Keratinocyte (primary cell): ENCODE data around the gene SUSD6.

Experiments
- EZH2 ChIP-seq: IDR thresholded peaks from one replicate; pipeline ENCODE4 v1.6.1; 2012; ENCODE audit warnings: inconsistent platforms, mild to moderate bottlenecking, low read length, moderate library complexity
- TF ChIP-seq, protein P1 (sequence below), 3 experiments: IDR thresholded peaks in 1 of 3; conservative IDR thresholded peaks in 1 of 3; optimal IDR thresholded peaks in 1 of 3; 2 replicates in 2 of 3; 3 replicates in 1 of 3; pipeline versions ENCODE3 to v1.5.1; 2011; ENCODE audit warnings: low read length in 3 of 3, mild to moderate bottlenecking in 3 of 3, moderate library complexity in 2 of 3, control low read depth in 1 of 3, inconsistent platforms in 1 of 3; ENCODE audit not compliant: insufficient read depth in 2 of 3; ENCODE audit errors: extremely low read depth in 1 of 3

DNA sequence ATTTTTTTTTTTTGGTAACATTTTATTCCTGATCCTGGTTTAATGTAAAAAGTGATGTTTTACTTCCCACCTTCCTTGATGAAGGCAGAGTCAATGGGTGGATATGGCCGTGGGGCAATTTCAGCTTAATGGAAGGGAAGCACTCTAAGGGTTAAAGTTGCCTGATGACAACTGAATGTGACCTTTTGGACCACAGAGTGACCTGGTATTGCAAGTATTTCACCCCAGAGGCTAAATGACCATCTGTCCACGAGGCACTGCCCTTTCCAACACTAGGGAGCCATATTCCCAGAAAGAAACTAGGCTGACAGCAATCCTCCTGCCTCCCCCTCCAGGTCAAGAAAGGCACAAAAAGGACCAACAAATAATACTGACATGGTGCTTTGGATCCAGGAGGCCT, 41.5 kb upstream of the SUSD6 start:
- TF ChIP-seq EZH2 = no peak
- TF ChIP-seq, protein P1, sequence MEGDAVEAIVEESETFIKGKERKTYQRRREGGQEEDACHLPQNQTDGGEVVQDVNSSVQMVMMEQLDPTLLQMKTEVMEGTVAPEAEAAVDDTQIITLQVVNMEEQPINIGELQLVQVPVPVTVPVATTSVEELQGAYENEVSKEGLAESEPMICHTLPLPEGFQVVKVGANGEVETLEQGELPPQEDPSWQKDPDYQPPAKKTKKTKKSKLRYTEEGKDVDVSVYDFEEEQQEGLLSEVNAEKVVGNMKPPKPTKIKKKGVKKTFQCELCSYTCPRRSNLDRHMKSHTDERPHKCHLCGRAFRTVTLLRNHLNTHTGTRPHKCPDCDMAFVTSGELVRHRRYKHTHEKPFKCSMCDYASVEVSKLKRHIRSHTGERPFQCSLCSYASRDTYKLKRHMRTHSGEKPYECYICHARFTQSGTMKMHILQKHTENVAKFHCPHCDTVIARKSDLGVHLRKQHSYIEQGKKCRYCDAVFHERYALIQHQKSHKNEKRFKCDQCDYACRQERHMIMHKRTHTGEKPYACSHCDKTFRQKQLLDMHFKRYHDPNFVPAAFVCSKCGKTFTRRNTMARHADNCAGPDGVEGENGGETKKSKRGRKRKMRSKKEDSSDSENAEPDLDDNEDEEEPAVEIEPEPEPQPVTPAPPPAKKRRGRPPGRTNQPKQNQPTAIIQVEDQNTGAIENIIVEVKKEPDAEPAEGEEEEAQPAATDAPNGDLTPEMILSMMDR (optimal IDR thresholded peaks at IDR 0.05 in 1 of 3, IDR thresholded peaks at IDR 0.05 in 1 of 3, conservative IDR thresholded peaks at IDR 0.05 in 1 of 3; ENCODE audit: extremely low read depth in 1 of 3, insufficient read depth in 2 of 3, low read length in 3 of 3) = no peak
